AG04450 (cell line): ENCODE measurements around the gene TAPBP. TPM values are rescaled to one million over a fixed set of nuclear protein-coding genes. Genes with fewer than 3 reads are reported as not detected.
"Not testable (repeated sequence)": the region's sequence is repeated elsewhere in the genome, so short reads cannot be mapped to it uniquely, and the experiment has no call there.

Source experiments
- CTCF ChIA-PET: fragments of 300-600, 350-600 bp; formaldehyde crosslinking; extraction: SDS; loops from one replicate; lab custom pipeline; 2022; ENCODE audit warnings: antibody characterized with exemption, inconsistent platforms; lab: Charles Lee
- POLR2A ChIA-PET: fragments of 350-600 bp; formaldehyde crosslinking; extraction: SDS; loops from one replicate; lab custom pipeline; 2021; ENCODE audit warnings: antibody characterized with exemption, inconsistent platforms; lab: Yijun Ruan, JAX
- DNase-seq: peaks from one replicate; pipeline ENCODE4 v3.0.0-alpha.2; 2011; ENCODE audit warnings: low read depth, low spot score
- H3K27ac ChIP-seq: one replicate; pipeline ENCODE4 v1.5.1; 2012; ENCODE audit warnings: low read depth, low read length, control low read depth
- H3K27me3 ChIP-seq: one replicate; pipeline ENCODE4 v1.6.0; 2012; ENCODE audit warnings: low read length; ENCODE audit not compliant: control insufficient read depth, insufficient read depth
- H3K4me3 ChIP-seq: 2 replicates; pipeline ENCODE4 v1.5.1; 2011; ENCODE audit warnings: mild to moderate bottlenecking, low read depth, low read length, control low read depth
- H3K9me3 ChIP-seq: 2 replicates; pipeline ENCODE4 v1.5.1; 2012; ENCODE audit warnings: low read length; ENCODE audit not compliant: control insufficient read depth, insufficient read depth
- polyA plus RNA-seq: library from polyadenylated mRNA; depleted of rRNA; stranded (reverse); fragments of >200 nt; gene quantifications from 2 replicates; pipeline ENCODE4 v1.2.3, GENCODE V29; 2011
- TF ChIP-seq, protein P1 (sequence below): IDR thresholded peaks from 2 replicates; pipeline ENCODE4 v1.5.1; 2011; ENCODE audit warnings: low read depth, low read length, control low read depth, inconsistent platforms

TAPBP gene
- polyA plus RNA-seq, 1 experiment, result 29.3 TPM

DNA sequence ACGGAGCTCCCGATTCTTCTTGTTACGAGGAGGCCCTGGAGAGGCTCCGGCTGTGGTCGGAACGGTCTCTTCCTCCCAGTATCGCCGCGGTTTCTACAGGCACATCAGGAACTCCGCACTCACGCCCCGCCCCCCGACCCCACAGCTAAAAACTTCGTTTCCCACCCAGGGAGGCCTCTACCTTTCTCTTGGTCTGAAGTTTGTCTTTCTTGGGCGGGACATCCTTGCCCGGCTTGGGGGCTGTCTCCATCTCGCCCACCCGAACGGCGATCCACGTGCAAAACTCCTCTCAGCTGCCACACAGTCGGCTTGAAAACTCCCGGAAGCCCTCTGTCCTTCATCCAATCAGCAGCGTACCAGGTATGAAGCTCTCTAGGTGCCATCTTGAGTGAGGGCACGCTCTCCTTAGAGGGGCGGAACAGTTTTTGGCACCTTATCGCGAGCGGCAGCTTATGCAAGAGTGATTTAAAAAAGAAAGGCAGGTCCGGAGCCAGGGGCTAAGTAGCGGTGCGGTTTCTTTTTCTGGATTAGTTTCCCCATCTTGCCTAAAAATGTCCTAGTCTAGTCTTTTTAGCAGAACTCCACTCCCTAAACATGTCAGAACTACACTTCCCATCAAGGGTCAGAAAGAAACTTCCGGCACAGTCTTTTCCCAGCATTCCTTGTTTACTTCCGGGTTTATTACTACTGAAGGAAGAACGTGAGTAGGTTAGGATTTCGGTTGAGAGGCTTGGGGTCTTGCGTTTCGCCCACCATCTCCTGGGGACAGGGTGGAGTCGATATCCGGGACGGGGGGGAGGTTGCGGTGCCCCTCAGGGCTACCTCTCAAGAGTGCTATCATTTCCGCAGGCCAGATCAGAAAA, 24.7 kb downstream of the TAPBP start, which contains the start of the genes PFDN6 and WDR46:
TSS of gene PFDN6 (plus strand) at position 681 of the 863 bp plus-strand sequence. CDS start 256 bp downstream, outside the sequence.
TSS of gene WDR46 (minus strand) at position 319 of the 863 bp plus-strand sequence. CDS start at position 250, 69 bp downstream.
- ChIA-PET POLR2A (interaction anchor here (0.8 to 2.3 kb wide), 7 partner anchors 10 to 318 kb away, joined by 3 to 18 read pairs (median 11); partner anchors contain the start of genes B3GALT4, RGL2, RPS18 and VPS52), CTCF (interaction anchor here (0.8 to 2.6 kb wide), 5 partner anchors 9 to 137 kb away, joined by 3 to 11 read pairs (median 4); partner anchors contain the start of genes B3GALT4 and RGL2)
- Histone ChIP-seq H3K9me3 (no peaks in the 10 kb centered on the region), H3K27me3 (no peaks in the 10 kb centered on the region), H3K4me3 (peak within 1 kb of the TSS; percentile 89), H3K27ac (peak within 1 kb of the TSS; percentile 39)
- TF ChIP-seq, protein P1, sequence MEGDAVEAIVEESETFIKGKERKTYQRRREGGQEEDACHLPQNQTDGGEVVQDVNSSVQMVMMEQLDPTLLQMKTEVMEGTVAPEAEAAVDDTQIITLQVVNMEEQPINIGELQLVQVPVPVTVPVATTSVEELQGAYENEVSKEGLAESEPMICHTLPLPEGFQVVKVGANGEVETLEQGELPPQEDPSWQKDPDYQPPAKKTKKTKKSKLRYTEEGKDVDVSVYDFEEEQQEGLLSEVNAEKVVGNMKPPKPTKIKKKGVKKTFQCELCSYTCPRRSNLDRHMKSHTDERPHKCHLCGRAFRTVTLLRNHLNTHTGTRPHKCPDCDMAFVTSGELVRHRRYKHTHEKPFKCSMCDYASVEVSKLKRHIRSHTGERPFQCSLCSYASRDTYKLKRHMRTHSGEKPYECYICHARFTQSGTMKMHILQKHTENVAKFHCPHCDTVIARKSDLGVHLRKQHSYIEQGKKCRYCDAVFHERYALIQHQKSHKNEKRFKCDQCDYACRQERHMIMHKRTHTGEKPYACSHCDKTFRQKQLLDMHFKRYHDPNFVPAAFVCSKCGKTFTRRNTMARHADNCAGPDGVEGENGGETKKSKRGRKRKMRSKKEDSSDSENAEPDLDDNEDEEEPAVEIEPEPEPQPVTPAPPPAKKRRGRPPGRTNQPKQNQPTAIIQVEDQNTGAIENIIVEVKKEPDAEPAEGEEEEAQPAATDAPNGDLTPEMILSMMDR, result no peak
- DNase-seq, result peak; percentile 60

- peak overlapping the region; percentile 89 for H3K4me3 ChIP-seq
- DNase-seq, result no peak
- TF ChIP-seq, protein P1, result no peak
Measured at GRCh38 chr6:33288141-33288920, 25.5 kb downstream of the TAPBP start.

DNA sequence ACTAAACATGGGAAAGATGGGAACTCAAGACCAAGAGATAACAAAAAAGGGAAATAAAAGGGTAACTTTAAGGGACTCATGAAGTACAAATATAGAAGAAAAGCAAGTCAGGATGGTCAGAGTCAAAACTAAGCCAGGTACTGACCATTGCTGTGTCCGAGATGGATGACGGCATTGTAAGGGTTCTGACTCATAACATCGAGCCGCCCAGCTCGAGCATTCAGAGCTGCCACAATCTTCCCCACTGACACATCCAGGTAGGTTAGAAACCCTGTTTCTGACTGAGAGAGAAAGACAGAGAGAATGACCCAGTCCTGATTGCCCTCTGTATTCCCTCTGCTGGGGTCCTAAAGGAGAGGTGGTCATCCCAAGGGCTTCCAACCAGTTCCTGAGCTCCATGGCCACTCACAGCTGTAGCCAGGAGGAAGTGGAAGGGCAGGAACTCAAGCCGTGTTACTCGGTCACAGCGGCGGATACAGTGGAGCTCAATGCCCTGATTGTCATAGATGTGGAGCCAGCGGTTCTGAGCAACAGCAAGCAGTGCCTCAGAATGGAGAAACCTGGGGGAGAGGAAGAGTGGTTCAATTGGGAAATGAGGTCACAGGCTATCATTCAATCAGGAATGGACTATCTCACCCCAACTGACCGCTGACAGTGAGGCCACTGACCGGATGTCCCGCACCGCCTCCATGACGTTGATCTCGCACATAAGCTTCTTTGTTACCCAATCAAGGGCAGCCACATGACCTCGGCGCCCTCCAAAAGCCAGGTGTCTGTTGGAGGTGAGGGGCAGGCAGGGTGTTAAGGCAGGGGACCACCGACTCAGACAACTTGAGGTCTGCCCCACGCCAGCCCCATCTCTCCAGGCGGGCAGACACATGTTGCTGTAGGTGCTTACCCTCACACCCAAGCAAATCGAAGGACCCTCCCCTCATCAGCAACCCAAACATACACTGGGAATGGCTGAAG, 26.6 kb downstream of the TAPBP start:
- DNase-seq, result no peak
- POLR2A ChIA-PET, result interaction anchor here (0.8 kb wide), 1 partner anchor 12 kb away, joined by 3 read pairs; the partner anchor contains the start of gene RGL2

More at GRCh38 chr6:33288141-33288920, 25.5 kb downstream of the TAPBP start:
- CTCF ChIA-PET, result interaction anchor here (0.8 to 2.6 kb wide), 5 partner anchors 9 to 138 kb away, joined by 3 to 11 read pairs (median 4); partner anchors contain the start of genes B3GALT4 and RGL2
- H3K27ac ChIP-seq, result peak overlapping the region; percentile 39
- POLR2A ChIA-PET, result interaction anchor here (0.8 to 2.3 kb wide), 6 partner anchors 9 to 39 kb away, joined by 3 to 18 read pairs (median 12); partner anchors contain the start of genes B3GALT4, RGL2, RPS18 and VPS52
- H3K27me3 ChIP-seq, result no peaks in the 10 kb centered on the region
- H3K9me3 ChIP-seq, result no peaks in the 10 kb centered on the region

DNA sequence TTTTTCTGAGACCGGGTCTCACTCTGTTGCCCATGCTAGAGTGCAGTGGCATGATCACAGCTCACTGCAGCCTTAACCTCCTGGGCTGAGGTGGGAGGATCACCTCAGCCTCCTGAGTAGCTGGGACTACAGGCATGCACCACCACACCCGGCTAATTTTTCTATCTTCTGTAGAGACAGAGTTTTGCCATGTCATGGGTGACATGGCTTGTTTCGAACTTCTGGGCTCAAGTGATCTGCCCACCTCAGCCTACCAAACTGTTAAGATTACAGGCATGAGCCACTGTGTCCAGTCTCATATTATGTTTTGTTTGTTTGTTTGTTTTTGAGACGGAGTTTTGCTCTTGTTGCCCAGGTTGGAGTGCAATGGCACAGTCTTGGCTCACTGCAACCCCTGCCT, 28.7 kb downstream of the TAPBP start:
- H3K27ac ChIP-seq, H3K9me3 ChIP-seq, DNase-seq, H3K4me3 ChIP-seq, CTCF ChIA-PET, POLR2A ChIA-PET, H3K27me3 ChIP-seq: not testable (repeated sequence)

More for the DNA sequence above, 26.6 kb downstream of the TAPBP start:
- H3K27ac ChIP-seq, result no peak overlapping the region
- H3K4me3 ChIP-seq, result no peak overlapping the region
- CTCF ChIA-PET, result no interaction called here
- no peaks in the 10 kb centered on the region for H3K9me3 ChIP-seq
- TF ChIP-seq, protein P1, result no peak
- H3K27me3 ChIP-seq, result no peaks in the 10 kb centered on the region
